ENCODE results near the gene TAPBPL. TPM values are rescaled to one million over a fixed set of nuclear protein-coding genes. Genes with fewer than 3 reads are reported as not detected.
A peak's percentile ranks its signal among the peaks of the same experiment; 100 is the strongest.

TAPBPL gene
- total and polyA plus RNA-seq, 2 of the 13 experiments (the other 11 are each of a cell fraction or from before 2014, with no cell fraction given), result 10.0 to 14.5 TPM

- TF ChIP-seq ZBTB40 (IDR thresholded peaks at IDR 0.05), result no peak
- TF ChIP-seq ZBTB40 (CRISPR knock-in tag; IDR thresholded peaks at IDR 0.05), result no peak
- TF ChIP-seq ZGPAT (CRISPR knock-in tag; IDR thresholded peaks at IDR 0.05), result peak; percentile 58; the same call in 1 of the 2 replicates
- no peak for TF ChIP-seq HMGA1 (CRISPR knock-in tag; conservative IDR thresholded peaks at IDR 0.05)
- peak; percentile 32; the same call in 1 of the 2 replicates for TF ChIP-seq NFKB2 (CRISPR knock-in tag; IDR thresholded peaks at IDR 0.05; ENCODE audit: borderline replicate concordance)
- TF ChIP-seq SMYD3 (CRISPR knock-in tag; IDR thresholded peaks at IDR 0.05), result no peak
- TF ChIP-seq ZBTB42 (CRISPR knock-in tag; IDR thresholded peaks at IDR 0.05), result no peak
- TF ChIP-seq IRX3 (CRISPR knock-in tag; IDR thresholded peaks at IDR 0.05; ENCODE audit: borderline replicate concordance, low read depth), result no peak
- TF ChIP-seq ZNF556 (CRISPR knock-in tag; IDR thresholded peaks at IDR 0.05; ENCODE audit: borderline replicate concordance), result 0 out of 2 replicates have a peak, but pooled peaks have one; percentile 19
- no peak for TF ChIP-seq ZC3H4 (CRISPR knock-in tag; IDR thresholded peaks at IDR 0.05; ENCODE audit: borderline replicate concordance)
- TF ChIP-seq ZNF333 (CRISPR knock-in tag; IDR thresholded peaks at IDR 0.05; ENCODE audit: borderline replicate concordance), result no peak
- no peak for TF ChIP-seq ZNF747 (CRISPR knock-in tag; IDR thresholded peaks at IDR 0.05; ENCODE audit: borderline replicate concordance)
- no peak for TF ChIP-seq AGO2 (optimal IDR thresholded peaks at IDR 0.05; ENCODE audit: low read depth, low read length)
- TF ChIP-seq MLXIP (CRISPR knock-in tag; IDR thresholded peaks at IDR 0.05; ENCODE audit: borderline replicate concordance), result no peak
- no peak for TF ChIP-seq WIZ (CRISPR knock-in tag; IDR thresholded peaks at IDR 0.05)
- peak; percentile 49; the same call in 1 of the 2 replicates for TF ChIP-seq GABPB1 (CRISPR knock-in tag; IDR thresholded peaks at IDR 0.05)
These were observed 28.4 kb upstream of the TAPBPL start (continued) for GRCh38 chr12:6423267-6424007.

Measured in HepG2 (cell line).